Retina (tissue), 1 donor: ENCODE measurements around the gene ATP10B.

Experiments
- DNase-seq: peaks from one replicate; pipeline ENCODE4 v3.0.0-alpha.2; 2016

ATP10B gene

DNA sequence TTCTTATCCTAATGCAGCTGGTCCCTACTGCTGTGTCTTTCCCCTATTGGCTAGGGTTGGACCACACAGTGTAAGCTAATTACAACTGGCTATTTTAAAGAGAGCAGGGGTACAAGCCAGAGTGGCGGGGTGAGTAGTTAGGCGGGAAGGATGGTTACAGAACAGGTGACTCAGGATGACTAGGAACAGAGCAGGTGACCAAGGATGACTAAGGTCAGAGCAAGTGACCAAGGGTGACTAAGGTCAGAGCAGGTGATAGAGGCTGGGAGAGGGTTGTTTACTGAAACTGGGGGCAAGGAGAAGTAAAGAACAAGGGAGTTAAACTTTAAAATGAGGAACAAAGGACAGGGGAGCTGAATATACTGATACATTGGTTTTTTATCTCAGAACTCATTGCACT, 304.9 kb downstream of the ATP10B start:
- no peak for DNase-seq

DNA sequence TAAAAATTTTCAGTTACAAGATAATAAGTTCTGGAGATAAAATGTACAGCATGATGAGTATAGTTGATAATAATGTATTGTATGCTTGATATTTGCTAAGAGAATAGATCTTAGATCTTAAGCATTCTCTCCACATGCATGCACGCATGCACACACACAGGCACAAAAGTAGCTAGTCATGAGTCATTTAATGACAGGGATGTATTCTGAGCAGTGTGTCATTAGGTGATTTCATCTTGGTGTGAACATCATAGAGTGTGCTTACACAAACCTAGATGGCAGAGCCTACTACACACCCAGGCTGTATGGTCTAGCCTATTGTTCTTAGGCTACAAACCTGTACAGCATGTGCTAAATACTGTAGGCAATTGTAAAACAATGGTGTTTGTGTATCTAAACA, 306.2 kb downstream of the ATP10B start:
- no peak for DNase-seq

DNA sequence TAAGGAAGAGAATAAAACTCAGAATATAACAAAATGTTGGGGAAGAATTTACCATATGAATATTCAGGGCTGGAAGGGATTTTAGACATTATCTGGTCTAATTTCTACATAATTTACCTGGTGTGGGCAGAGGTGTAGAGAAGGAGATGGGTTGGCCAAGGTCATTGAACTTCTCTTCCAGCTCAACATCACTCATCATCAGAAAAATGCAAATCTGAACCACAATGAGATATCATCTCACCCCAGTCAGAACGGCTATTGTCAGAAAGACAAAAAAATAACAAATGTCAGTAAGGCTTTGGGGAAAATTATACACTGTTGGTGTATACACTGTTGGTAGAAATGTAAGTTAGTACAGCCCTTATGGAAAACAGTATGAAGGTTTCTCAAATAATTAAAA, 308.6 kb downstream of the ATP10B start:
- no peak for DNase-seq

DNA sequence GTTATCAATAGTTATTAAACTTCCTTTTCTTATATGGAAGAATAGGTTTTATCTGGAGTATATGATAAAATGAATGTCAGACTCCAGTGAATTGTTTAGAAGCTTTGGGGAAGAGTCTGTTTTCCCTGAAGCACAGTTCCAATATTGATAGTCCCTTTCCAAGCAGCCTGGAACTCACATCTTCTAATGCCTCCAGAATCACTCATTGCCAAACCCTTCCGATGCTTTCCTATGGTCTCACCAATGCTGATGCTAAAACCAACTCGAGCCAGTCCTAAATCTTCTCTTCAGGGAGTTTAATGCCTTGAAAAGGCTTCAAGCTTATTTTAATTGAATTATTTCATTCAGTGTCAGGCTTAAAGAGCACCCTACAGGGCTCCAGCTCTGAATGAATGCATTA, 309.2 kb downstream of the ATP10B start:
- DNase-seq = no peak

DNA sequence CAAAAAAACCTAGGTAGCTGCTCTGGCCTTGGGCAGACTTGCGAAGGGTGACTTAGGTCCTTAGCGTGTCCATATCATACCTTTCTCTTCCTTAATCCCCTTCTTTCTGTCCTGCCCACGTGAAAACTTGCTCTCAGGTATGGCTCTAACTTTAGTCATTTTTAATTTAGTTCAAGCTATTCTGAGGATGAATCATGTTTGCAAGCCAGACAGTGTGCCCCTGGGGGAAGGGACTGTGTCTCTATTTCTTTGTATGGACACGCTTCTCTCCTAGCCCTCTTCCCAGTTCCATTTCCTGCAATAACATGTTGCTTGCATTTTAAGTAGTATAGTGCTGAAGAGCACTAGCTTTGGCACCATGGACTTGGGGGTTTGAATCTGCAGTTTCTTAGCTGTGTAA, 309.7 kb downstream of the ATP10B start:
- DNase-seq = no peak

DNA sequence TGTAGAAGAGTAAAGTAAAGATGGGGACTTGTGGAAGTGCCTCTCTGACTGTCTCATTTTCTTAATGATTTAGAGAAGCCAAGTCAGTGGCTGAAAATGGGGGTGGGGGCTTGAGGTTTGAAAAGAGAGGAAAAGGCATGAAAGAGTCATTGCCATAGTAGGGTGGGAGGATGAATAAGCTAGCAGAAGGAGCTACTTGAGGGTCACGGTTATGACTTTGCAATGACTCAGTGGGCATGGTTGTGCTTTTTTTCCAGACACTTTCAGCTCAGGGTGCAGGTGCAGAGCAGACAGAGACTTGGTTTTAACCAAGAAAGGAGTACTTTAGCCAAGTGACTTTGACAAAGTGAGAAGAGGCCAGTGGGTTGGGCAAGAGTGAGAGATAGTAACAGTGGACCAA, 312.6 kb downstream of the ATP10B start:
- DNase-seq = no peak

DNA sequence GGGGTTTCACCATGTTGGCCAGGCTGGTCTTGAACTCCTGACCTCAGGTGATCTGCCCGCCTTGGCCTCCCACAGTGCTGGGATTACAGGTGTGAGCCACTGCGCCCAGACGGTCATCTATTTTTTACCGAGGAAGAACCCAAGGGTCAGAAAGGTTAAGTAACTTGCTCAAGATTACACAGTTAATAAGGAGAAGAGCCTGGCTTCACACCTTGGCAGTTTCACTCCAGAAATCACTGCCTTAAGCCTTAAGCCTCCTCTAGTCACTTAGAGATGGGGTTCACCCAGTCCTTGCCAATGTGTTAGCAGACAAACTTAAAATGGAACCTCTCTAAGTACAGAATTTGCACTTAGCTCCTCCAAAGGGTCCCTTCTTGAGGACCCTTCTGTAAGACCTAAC, 314.1 kb downstream of the ATP10B start:
- no peak for DNase-seq

DNA sequence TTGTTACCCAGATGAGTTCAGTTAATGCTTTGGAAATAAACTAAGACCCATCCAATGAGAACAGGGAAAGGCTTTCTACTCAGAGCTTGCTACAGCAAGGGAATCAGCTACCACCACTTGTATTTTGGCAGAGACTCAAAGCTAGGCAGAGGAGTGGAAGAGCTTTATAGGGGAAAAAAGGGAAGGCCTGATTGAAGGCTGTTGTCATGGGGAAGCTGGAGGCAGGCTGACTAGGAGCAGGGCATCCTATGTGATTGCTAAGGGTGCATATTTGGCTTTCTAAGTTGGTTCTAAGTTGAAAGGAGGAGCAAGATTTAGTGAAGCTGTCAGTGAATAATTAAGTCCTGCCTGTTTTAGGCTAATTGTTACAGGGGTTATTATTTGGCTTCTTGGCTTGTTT, 314.9 kb downstream of the ATP10B start:
- no peak for DNase-seq

DNA sequence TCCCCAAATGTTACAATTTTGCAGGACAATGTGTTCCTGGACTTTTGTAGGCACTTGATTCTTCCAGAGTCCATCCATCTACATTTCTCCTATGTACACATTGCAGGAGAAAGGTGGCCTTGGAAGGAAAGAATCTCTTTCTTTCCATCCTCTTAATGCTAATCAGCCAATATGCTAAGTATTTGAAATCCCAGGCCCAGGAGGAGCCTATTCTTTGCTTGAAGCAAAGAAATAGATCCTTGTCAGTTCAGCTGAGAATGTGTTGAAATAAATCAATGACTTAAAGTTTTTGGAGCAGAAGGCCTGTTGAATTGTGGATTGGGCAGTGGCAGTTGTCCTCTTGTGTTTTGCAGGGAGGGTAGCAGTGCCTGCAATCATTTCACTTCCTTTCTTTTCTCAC, 317.1 kb downstream of the ATP10B start:
- no peak for DNase-seq

DNA sequence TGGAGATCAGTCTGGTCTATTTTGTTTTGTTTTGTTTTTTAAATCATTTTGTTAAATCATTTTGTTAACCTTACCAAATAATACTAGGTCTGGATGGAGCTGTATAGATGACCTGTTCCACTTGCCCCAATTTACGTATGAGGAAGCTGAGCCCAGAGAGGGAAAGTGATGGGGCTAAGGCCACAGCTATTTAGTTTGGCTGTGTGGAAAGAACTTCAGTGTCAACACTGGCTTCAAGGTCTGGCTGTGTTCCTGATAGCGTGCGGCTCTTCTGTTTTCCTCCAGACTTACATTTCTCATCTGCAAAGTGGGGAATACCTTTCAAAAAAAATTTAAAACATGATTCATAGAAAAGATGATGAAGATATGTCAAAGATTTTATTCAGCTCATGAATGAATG, 317.9 kb downstream of the ATP10B start:
- no peak for DNase-seq

DNA sequence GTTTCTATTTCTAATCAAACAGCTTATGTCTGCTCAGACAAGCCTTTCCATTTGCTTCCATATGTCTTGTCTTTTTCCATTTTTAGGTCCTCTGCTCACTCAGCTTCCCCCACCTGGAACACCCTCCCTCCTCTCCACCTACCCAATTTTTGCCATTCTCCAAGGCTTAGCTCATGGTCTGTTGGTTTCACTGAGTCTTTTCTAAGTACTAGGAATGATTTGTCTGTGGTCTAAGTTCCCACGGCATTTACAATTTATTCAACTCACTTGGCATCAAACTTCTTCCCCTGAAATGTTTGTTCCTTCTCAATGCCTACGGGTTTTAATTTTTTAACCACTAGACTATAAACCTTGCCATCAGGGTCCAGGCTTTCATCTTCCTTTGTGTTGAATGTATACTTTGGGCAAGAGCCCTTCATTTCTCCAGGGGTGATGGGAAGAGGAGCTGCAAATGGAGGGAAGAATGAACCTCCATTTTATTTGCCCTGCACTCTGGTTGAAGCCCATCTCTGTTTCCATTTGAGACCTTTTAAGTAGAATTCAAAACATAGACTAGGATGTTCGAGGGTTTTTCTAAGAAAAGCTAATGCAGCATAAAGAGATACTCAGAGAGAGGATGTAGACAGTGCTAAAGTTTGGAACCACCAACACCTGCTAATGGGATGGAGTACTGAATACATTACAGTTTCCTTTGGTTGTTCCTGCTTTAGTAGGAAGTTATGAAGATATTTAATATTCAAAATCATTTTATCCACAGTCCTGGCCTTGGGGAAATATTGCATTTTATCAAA, 326.3 kb downstream of the ATP10B start:
- no peak for DNase-seq

DNA sequence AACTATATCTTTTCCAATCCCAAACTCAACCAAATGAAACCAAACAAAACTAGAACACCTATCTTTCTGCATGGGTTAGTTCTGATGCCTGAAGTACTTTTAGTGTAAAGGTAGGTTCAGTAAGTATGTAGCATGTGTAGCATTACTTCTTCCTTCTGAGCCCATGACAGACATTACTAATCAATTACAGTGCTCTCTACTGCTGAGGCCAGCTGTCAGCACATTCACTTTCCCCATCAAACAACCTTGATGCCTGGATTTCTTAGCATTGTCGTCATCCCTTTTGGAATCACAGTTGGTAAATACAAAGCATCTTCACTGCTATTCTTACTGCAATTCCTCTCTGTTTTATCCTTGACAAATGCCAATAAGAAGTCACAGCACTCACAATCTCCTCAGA, 327.2 kb downstream of the ATP10B start:
- no peak for DNase-seq

DNA sequence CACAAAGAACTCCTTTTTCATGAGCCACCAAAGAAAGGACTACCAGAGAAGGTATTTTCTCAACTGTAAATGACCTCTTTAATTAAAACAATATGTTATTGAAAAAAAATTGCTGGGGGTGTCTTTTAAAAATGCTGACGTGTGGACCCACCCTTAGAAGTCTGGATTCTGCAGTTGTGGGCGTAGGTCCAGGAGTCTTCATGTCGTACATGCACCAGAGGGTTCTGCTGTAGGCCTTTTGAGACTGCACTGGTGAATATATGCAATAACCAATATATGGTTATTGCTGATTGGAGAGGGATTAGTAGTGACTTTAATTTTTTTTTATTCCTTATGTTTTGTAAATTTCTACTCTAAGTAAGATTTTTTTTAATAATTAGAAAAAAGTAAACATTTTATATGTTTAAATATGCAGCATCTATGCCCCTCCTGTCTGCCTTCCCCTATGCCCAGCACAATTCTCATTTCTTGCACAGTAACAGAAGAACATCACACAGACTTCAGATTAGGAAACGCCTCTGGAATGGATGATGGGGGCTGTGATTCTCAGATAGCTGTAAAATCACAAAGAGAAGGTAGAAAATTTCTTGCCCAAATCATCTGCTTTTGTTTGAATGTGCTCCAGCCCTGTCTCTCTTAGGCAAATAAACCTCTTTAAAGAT, 328.4 kb downstream of the ATP10B start:
- DNase-seq = no peak

DNA sequence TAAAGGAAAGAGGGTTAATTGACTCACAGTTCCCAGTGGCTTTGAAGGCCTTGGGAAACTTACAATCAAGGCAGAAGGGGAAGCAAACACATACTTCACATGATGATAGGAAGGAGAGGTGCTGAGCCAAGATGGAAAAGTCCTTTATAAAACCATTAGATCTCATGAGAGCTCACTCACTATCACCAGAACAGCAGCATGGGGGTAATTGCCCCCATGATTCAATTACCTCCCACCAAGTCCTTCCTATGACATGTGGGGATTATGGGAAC, 330.7 kb downstream of the ATP10B start:
- no peak for DNase-seq

DNA sequence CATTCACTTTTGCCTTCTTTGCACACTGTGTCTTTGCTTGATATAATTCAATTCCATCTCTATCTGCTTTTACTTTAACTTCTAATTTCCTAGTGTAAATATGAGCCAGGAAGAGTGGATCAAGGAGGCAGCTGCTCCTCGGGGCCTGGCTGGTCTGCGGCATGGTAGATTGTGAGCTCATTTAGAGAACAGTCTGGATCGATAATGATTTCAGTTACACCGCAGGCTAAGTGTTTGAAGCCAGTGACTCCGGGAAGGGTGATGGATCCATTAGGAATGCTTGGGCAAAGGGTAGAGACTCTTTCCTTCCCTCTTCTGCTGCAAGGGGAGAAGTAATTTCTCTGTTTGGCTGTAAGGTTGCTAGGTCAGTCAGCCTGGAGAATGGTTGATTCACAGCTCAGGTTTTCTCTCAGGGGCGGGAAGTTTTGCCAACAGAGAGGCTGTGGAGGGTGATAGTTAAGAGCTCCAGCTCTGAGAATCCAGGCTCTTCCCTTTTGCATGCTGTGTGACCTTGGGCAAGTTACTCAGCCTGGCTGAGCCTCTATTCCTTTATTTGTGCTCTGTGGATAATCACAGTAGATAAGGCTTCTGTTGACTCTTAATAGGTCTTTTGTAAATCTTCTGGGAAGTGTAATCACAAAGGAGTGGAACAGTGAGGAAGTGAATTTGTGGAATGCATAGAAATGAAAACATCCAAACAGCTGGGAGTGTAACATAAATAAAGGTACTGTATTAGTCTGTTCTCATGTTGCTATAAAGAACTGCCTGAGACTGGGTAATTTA, 331.2 kb downstream of the ATP10B start:
- peak; percentile 27 for DNase-seq

DNA sequence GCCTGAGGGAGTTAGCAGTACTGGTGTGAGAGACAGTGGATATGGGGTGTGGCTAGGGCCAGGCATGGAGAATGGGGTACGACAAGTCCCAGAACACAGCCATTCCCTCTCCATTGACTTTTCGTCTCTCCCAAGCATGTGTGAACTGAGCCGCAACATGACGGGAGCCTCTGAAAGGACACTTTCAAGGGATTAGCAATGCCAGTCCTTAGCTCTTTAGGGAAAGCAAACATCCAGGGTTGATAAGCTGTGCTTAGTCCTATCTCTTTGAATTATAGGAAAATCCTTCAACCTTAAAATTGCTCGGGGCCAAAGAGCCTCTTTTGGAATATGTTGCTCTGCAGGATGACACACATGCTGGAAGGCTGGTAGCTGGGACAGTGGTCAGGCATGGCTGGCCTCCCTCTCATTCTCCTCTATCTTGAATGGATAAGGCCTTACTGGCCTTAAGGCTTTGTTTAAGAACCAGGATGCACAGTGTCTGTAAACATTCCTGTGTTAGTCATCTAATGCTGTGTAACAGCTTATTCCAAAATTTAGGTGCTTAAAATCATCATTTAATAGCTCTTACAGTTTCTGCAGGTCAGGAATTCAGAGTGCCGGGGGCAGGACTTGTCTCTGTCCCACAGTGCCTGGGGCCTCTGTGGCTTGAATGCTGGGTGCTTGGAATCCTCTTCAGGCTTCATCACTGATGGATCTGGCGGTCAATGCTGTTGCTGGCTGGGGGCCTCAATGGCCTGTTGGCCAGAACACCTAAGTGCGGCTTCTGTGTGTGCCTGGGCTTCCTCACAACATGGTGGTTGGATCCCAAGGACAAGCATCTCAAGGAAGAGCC, 335.1 kb downstream of the ATP10B start:
- peak; percentile 39 for DNase-seq

DNA sequence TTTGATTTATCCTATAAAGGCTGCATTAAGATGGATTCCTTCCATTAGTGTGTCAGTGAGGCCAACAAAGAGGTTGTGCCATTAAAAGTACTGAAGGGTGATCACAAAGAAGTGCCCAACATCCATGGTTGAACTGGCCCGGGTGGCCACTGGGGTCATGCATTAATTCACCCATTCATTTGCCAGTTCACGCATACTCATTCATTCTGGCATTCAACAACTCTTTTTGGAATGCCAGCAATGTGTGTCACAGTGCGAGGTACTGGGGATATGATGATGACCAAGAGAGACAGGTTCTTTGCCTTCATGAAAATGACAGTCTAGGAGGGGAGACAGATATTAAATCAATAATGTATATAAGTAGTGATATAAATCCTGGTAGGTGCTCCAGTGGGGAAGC, 337.1 kb downstream of the ATP10B start:
- no peak for DNase-seq

DNA sequence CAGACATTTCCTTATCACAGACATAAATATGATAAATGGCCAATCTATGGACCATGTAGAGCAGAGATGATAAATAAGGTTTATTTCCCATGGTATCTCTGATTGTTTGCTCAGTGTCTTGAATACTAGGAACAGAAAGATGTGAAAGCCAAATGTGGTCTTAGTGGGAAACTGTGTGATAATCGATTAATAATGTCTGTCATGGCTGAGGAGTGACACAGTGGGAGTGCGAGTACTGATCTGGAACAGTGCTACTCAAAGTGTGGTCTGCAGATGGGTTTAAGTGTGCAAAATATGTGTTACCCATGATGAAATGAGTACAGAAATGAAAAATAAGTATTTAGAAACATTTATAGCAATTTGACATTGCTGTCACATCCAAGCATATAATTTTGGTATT, 337.8 kb downstream of the ATP10B start:
- DNase-seq = no peak

DNA sequence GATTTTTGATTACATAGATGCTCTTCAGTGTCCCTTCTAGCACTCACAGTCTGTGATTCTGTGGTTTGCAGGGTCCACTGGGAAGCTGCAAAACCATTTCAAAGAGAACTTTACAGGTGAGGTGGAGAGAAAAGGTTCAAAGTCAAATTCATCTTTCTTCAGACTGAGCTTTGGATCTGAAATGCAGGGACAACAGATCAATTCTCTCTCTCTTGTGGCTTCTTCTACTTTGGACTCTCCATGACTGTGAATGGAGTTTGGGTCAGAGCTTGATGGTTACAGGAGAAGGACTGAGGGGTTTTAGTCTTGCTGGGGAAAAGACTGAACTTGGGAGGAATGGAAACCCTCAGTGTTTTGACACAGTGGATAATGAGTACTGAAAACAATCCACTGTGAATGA, 338.5 kb downstream of the ATP10B start:
- DNase-seq = no peak
